OCI-LY3 (cell line): ENCODE results near the gene TREX2.

ENCODE experiments used
- H2AFZ ChIP-seq: fragments of 200-600, 300-600 bp; shearing (Covaris generic); 2 replicates; pipeline ENCODE4 v1.6.0; 2014; ENCODE audit warnings: antibody characterized with exemption, low read depth, low read length
- H3K27ac ChIP-seq: fragments of 200-600, 300-600 bp; sonication (generic); 2 replicates; pipeline ENCODE4 v1.5.1; 2014; ENCODE audit warnings: mild to moderate bottlenecking, low read length, moderate library complexity, mixed read lengths
- H3K27me3 ChIP-seq: fragments of 200-600, 300-600 bp; sonication (generic); 2 replicates; pipeline ENCODE4 v1.6.1; 2014; ENCODE audit warnings: low read depth, low read length, mixed read lengths
- H3K36me3 ChIP-seq: fragments of 200-600, 300-600 bp; sonication (generic); replicated peaks from 2 replicates; pipeline ENCODE3; 2014; ENCODE audit warnings: low read depth, low read length, mixed read lengths
- H3K4me1 ChIP-seq: fragments of 300-600, 200-600 bp; sonication (generic); 2 replicates; pipeline ENCODE4 v1.6.1; 2014; ENCODE audit warnings: low read length, mixed read lengths
- H3K4me2 ChIP-seq: fragments of 200-600, 300-600 bp; sonication (generic); 2 replicates; pipeline ENCODE4 v1.6.1; 2014; ENCODE audit warnings: low read length, mixed read lengths
- H3K4me3 ChIP-seq: fragments of 300-600, 200-600 bp; sonication (generic); 2 replicates; pipeline ENCODE4 v1.5.1; 2014; ENCODE audit warnings: antibody characterized with exemption, mild to moderate bottlenecking, low read length, moderate library complexity
- H3K79me2 ChIP-seq: fragments of 300-600, 200-600 bp; shearing (Covaris generic); 2 replicates; pipeline ENCODE4 v1.6.1; 2014; ENCODE audit warnings: mild to moderate bottlenecking, low read length, mixed read lengths
- H3K9ac ChIP-seq: fragments of 300-600, 200-600 bp; shearing (Covaris generic); 2 replicates; pipeline ENCODE4 v1.6.0; 2014; ENCODE audit warnings: mild to moderate bottlenecking, low read length, moderate library complexity
- H3K9me3 ChIP-seq: fragments of 200-600, 300-600 bp; shearing (Covaris generic); 2 replicates; pipeline ENCODE4 v1.6.1; 2014; ENCODE audit warnings: low read length, mixed read lengths; ENCODE audit not compliant: insufficient read depth
- H4K20me1 ChIP-seq: fragments of 200-600, 300-600 bp; sonication (generic); 2 replicates; pipeline ENCODE4 v1.6.1; 2016; ENCODE audit warnings: low read length, mixed read lengths; ENCODE audit not compliant: insufficient read depth
- EZH2phosphoT487 ChIP-seq: fragments of 200-600 bp; shearing (Covaris generic); IDR thresholded peaks from 2 replicates; pipeline ENCODE4 v1.6.1; 2018; ENCODE audit warnings: antibody characterized with exemption, mixed run types, low read depth
- TF ChIP-seq, protein P1 (sequence below): fragments of 200-600, 300-600 bp; sonication (generic); IDR thresholded peaks from 2 replicates; pipeline ENCODE4 v1.5.1; 2014; ENCODE audit warnings: antibody characterized with exemption, low read length, low read depth

TREX2 gene

DNA sequence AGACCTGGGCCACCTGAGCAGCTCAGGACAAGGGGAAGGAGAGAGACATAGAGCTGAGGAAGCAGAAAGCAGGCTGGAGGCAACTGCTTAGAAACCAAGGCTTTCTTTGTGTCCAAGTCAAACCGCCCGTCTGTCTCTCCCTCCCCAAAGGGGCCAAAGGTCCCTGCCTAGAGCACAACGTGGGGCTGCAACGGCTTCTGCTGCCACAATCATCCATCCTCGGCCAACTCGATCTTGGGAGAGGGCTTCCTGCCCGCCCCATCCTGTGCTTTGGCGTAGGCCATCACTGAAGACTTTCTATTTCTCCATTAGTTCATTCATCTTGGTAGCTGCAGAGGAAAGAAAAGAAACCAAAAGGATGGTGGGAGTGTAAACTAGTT lies 1.7 kb upstream of the TREX2 start:
- H3K4me3 ChIP-seq = no peak overlapping the region
- H3K9me3 ChIP-seq = no peaks in the 10 kb centered on the region
- no peak overlapping the region for H2AFZ ChIP-seq
- H4K20me1 ChIP-seq = no peaks in the 10 kb centered on the region
- no peaks in the 10 kb centered on the region for H3K79me2 ChIP-seq
- TF ChIP-seq, protein P1, sequence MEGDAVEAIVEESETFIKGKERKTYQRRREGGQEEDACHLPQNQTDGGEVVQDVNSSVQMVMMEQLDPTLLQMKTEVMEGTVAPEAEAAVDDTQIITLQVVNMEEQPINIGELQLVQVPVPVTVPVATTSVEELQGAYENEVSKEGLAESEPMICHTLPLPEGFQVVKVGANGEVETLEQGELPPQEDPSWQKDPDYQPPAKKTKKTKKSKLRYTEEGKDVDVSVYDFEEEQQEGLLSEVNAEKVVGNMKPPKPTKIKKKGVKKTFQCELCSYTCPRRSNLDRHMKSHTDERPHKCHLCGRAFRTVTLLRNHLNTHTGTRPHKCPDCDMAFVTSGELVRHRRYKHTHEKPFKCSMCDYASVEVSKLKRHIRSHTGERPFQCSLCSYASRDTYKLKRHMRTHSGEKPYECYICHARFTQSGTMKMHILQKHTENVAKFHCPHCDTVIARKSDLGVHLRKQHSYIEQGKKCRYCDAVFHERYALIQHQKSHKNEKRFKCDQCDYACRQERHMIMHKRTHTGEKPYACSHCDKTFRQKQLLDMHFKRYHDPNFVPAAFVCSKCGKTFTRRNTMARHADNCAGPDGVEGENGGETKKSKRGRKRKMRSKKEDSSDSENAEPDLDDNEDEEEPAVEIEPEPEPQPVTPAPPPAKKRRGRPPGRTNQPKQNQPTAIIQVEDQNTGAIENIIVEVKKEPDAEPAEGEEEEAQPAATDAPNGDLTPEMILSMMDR = no peak
- TF ChIP-seq EZH2phosphoT487 = no peak
- H3K36me3 ChIP-seq = no peaks in the 10 kb centered on the region
- H3K27ac ChIP-seq = no peak overlapping the region
- no peaks in the 10 kb centered on the region for H3K27me3 ChIP-seq
- H3K9ac ChIP-seq = no peak overlapping the region
- no peak overlapping the region for H3K4me2 ChIP-seq
- no peaks in the 10 kb centered on the region for H3K4me1 ChIP-seq

DNA sequence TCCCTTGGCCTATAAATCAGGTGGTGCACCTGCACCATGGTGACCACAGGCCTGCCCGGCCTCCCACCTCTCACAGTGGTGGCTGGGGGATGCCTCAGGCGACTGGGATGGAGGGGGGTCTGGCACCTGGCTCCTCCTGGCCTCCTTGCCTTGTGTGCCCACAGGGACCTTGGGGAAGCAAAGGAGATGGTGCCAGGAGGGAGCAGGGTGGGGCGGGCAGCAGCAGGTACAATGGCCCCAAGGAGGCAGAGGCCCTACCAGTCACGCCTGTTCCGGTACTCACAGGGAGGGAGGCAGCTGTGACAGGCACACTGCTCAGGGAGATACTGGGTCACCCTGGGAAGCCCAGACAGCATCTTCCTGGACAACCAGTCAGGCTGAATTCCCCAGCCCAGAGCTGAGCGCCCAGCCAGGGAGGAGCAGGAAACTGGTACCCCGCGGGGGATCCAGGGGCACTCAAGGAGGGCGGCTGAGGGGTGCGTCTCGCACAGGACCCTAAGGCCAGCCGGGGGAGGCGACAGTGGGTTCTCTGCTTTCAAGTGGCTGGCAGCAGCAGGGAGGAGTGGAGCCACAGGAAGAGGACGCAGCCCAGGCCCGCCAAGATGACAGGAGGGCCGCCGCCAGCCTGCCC lies 1.2 kb upstream of the TREX2 start:
- Histone ChIP-seq H3K27me3 (no peaks in the 10 kb centered on the region), H3K4me2 (no peak overlapping the region), H4K20me1 (no peaks in the 10 kb centered on the region), H3K4me1 (no peaks in the 10 kb centered on the region), H2AFZ (no peak overlapping the region), H3K79me2 (no peaks in the 10 kb centered on the region), H3K4me3 (no peak overlapping the region), H3K27ac (no peak overlapping the region), H3K36me3 (no peaks in the 10 kb centered on the region), H3K9ac (no peak overlapping the region), H3K9me3 (no peaks in the 10 kb centered on the region)
- TF ChIP-seq, protein P1 = no peak
- no peak for TF ChIP-seq EZH2phosphoT487

DNA sequence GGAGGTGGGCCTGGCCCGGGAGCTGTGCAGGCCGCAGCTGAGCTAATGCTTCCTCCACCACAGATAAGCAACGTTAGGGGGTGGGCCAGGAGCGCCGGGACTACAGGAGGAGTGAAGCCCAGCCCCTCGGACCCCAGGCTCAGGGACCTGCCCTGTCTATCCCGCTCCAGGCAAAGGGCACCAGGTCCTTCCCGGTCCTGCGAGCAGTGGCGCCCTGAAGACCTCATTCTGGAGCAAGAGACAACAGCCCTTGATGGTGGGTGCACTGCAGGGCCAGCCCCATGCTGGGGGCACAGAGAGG lies 730 bp upstream of the TREX2 start:
- Histone ChIP-seq H4K20me1 (no peaks in the 10 kb centered on the region), H3K4me1 (no peaks in the 10 kb centered on the region), H3K27me3 (no peaks in the 10 kb centered on the region), H3K9me3 (no peaks in the 10 kb centered on the region), H3K4me3 (no peak overlapping the region), H3K27ac (no peak overlapping the region), H3K36me3 (no peaks in the 10 kb centered on the region), H3K4me2 (no peak overlapping the region), H2AFZ (no peak overlapping the region), H3K9ac (no peak overlapping the region), H3K79me2 (no peaks in the 10 kb centered on the region)
- TF ChIP-seq, protein P1 = no peak
- TF ChIP-seq EZH2phosphoT487 = no peak

DNA sequence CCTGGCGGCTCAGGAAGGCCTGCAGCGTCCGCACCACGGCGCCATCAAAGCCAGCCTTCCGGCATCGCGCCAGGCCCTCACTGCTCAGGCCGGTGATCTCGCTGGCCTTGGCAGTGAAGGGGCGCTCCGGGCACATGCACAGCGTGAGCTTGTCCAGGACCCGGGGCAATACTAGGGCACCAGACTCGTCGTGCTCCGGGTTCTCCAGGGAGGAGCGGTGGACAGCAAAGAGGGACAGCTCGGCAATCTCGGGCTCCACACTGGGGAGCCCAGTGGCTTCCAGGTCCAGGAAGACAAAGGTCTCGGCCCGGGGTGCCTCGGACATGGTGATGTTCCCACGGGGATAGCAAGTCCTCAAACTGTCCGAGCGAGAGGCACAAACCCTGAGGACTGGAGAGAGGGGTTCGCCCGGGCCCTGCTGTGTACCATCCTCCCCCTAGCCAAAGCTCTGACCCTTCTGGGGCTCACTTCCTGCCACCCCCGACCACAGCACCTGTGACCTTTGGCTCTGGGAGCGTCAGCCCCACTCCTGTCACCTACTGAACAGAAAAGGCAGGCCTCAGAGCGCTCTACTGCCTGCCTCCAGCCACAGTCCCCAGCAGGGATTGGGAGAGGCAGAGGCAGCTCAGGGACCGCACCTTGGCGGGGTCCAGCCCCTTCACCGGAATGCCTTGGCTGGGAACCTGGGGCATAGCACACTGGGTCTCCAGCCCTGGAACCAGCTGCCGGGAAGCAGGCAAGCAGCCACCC lies 575 bp downstream of the TREX2 start:
- Histone ChIP-seq H3K27ac (no peak overlapping the region), H3K79me2 (no peaks in the 10 kb centered on the region), H2AFZ (no peak overlapping the region), H3K4me2 (no peak overlapping the region), H3K36me3 (no peaks in the 10 kb centered on the region), H3K9ac (no peak overlapping the region), H3K4me3 (no peak overlapping the region), H3K27me3 (no peaks in the 10 kb centered on the region), H4K20me1 (no peaks in the 10 kb centered on the region), H3K9me3 (no peaks in the 10 kb centered on the region), H3K4me1 (no peaks in the 10 kb centered on the region)
- TF ChIP-seq EZH2phosphoT487 = no peak
- TF ChIP-seq, protein P1 = no peak
